Femur (tissue), 1 donor: ENCODE data around the gene GCFC2.
"Not testable (repeated sequence)": the region's sequence is repeated elsewhere in the genome, so short reads cannot be mapped to it uniquely, and the experiment has no call there.

ENCODE experiments used
- DNase-seq: peaks from one replicate; pipeline ENCODE4 v3.0.0-alpha.2; 2017

The GCFC2 gene

DNA sequence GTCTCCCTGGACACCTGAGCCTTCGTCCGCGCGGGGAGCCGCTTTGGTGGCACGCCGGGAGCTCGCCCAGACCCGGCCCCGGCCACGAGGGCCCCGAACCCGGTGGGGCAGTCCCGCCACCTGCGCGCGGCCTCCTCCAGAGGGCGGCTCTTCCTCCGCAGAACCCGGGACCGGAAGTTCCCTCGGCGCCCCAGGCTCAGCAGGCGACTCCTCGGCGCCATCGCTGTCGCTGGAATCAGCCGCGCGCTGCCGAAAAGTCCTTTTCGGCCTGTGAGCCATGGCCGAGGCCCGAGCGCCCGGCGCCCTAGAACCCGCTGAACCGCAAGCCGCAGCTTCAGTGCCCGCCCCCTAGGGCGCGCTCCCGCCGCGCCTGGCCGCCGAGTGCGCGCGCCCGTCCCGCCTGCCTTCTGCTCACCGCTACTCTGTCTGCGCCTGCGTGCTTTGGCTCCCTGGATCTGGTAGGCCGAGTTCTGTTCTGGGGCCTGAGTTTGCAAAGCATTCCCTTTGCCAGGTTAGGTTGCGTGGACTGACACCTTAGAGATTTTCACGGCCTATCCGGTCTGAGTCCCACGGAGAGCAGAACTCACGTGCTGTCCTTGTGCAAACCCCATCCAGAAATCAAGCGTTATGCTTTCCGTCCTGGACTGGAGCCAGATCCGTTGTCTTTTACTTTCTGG lies at the start of gene GCFC2:
Gene GCFC2 (minus strand): TSS at position 339 of the 677 bp plus-strand sequence. CDS start 60 bp downstream, at position 279.
- DNase-seq, result peak; percentile 93

DNA sequence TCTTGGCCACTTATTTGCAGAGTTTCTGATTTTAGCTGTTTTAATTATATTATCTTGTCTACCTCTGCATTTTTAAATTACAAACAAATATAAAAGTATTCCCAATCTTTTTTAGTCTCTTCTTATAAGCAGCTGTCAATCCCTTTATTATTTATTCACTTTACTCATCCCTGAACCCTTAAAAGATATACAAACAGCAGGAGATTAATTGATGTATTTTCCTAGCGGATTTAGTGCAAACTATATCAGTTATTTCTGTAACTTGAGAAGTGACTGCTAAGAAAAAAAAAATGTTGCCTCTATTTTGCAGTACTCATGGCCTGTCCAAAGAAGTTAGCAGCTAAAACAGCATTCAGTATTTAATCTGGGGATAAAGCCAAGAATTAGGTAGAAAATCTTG lies 42.1 kb upstream of the GCFC2 start:
- DNase-seq, result no peak

DNA sequence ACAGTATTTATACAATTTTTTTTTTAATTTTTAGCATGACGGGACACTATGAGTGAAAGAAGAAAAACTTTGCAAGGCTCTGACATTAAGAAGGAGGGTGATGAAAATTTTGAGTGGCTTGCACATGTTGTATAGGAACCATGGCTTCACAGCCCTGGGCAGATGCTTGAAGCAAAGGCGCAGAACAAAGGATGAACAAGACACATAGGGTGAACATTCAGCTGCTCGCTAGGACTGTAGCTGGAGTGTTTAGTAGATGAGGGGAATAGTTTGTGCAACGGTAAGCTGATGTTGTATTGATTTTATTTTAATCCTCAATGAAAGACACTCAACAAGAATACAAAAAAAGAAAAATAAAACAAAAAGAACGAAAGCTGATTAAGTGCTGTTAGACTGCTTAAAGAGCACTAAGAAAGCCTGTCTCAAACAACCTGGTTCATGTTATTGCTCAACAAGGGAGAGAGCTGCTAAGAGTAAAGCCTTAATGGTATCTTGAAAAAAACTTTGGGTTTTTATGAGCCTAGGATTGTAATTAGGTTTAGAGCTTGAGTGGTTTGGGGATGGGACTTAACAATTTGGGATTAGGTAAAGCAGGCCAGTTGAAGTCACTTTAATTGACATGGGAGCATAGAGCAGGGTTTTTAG lies 41.2 kb upstream of the GCFC2 start:
- no peak for DNase-seq

DNA sequence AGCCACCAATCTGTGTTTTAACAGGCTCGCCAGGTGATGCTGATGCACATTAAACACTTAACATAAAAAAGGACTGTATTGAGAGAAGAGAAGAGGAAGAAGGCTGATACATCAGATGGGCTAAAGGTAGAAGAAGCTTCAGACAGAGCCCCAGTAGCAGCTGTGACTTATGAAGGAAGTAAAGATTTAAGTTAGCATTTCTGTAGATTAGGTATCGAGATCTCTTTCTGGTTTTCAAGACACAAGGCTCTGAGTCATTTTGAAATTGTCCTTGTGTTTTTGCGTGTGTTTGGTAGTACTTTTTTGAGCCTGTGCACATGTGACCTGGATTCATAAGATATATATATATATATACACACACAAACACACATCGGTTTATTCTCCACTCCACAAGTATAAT lies 40.6 kb upstream of the GCFC2 start:
- DNase-seq, result no peak

DNA sequence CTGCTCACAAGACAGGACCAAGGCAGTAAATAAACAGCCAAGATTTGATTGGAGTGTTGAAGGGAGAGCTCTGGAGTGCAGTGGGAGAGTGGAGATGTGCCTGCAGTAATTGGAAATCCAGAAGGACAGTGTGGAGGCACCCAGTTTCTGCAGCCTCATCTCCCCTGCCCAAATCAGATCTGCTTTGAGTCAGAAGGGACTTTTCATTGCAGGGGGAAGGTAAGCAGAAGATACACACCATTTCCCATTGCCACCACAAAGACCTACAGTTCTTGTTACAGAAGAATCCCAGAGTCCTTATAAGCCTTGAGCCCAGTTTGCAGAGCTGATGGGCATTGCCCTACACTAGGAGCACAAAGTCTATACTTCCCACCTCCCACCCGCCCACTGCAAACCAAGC lies 27.2 kb upstream of the GCFC2 start:
- DNase-seq, result no peak

DNA sequence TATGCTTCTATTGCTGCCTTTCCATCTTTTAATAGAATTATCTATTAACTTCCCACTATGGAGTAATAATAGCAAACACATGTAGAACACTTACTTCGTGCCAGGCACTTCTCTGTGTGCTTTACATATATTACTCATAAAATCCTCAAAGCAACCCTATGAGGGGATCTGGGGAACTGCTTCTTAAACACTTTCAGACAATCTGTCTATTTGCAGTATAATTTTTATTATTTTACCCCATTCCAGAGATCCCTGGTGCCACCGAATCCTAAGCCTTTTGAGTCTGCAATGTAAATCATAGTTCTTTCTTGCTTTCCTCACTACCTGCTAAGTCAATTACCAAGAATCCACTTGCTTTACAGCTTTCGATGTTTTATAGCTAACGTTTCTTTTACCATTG lies 25.6 kb upstream of the GCFC2 start:
- DNase-seq, result no peak

DNA sequence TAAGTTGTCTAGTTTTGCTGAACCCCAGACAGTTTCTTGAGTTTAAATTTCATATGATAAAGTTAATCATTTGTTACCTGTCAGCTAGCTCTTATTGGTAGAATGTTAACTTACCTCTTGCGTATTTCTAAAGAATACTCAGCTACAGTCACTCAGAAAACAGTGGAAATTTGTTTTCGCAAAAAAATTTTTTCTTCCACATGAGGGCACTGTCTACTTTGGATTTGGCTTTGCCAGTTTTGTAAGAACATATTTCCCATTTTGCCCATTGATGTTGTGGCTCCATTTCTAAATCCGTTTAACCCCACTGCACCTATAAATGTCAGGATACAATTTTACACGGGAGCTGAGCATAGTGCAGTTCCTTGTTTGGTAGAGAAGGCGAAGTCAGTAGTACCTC lies 19.1 kb upstream of the GCFC2 start:
- no peak for DNase-seq

DNA sequence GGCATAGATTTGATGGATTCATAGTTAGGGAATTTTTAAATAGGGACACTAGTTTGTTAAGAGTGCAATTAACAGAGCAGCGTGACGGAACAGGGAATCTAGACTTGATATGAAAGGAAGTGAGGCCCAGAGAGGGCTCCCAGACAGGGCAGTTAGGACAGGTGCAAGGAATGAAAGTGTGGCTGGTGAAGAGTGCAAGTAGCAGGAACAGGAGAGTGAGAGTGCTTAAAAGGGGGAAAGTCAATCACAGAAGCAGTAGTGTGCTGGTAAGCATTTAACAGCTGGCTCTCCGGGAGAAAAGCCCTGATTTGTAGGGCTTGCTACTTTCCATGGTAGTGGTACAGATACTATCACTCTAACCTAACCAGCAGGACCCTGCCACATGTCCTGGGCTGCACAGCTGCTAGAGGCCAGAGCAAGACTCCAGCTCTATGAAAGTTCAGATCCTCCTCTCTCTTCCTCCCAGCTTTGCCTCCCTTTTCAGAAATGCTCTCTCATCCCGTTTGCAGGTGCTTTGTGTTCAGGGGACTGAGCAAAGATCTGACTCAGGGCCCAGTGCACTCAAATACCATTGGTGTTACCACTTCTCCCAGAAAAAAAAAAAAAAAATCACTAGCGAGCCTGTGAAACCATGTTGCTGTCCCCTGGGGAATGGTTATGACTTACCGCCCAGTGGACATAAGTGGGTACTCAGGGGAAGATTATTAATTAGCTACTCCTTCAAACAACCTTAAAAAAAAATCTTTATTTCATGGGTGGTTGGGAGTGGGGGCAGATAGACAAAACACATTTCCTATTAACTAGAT lies 18.1 kb upstream of the GCFC2 start:
- no peak for DNase-seq

DNA sequence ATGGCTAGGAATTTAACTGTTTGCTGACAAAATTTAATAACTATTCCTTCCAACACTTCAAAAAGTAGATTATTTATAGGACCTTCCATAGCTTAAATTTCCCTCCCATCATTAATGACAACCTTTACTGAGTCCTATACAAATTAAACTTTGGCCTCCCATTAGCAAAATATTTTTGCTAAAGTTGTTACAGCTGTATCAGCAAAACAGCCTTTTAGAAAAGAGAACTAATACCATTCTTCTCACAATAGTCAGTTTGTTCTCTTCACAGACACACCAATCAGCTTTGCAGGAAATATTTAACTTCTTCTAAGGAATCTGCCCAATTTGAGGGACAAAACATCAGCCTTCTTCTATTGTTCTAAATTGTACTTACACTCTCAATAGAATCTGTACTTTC lies 12.0 kb upstream of the GCFC2 start:
- DNase-seq, result no peak

DNA sequence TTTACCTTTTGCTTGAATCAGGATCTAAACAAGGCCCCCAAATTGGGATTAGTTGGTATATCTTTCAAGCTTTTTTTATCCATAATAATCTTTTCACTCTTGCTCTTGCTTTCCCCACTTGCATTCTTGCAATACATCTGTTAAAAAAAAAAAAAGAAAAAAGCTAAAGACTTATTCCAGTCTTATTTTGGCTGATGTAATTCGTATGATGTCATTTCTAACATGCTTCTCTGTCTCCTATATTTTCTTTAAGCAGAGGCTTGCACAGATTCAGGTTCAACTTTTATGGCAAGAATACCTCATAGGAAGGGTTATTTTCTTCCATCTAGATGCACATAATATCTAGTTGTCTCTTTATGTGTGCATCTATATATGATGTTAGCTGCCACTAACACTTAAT lies 9.8 kb upstream of the GCFC2 start:
- no peak for DNase-seq

DNA sequence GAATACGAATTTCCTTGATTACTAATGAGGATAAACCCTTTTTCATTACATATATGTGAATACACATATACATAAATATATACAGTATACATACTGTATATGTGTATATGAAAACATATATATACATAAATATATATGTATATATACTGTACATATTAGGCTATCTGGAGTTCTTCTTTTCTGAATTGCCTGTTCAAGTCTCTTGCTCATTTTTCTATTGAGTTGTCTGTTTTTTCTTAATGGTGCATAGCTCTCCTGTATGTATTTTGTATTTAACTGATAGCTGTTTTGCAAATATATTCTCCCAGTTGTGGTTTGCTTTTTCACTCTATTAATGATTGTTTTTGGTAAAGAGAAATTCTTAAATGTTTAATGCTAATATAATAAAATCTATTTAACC lies 8.9 kb upstream of the GCFC2 start:
- DNase-seq, result no peak

DNA sequence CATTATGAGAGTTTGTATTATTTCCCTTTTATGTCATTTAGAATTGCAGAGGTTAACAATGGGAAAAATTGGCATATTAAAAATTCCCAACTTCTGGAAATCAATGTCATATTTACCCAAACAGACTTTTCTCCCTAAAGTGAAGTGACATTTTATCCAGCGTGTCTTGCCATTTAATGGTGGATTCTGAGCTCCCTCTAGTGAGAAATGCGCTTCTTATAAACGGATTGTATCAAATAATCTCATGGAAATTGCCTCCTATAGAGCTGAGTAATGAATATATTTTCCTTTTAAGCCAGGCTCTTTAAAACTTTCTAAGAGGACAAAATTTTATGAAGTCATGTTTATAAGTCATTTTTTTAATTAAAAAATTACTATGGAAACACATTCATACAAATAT lies 5.7 kb upstream of the GCFC2 start:
- DNase-seq, result no peak

DNA sequence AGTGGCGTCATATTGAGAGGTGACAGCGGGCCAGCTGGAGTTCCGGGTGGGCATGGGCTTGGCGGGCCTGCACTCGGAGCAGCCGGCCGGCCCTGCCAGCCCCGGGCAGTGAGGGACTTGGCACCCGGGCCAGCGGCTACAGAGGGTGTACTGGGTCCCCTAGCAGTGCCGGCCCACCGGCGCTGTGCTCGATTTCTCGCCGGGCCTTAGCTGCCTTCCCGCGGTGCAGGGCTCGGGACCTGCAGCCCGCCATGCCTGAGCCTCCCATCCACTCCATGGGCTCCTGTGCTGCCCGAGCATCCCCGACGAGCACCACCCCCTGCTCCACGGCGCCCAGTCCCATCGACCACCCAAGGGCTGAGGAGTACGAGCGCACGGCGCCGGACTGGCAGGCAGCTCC lies 875 bp upstream of the GCFC2 start:
- not testable (repeated sequence) for DNase-seq

DNA sequence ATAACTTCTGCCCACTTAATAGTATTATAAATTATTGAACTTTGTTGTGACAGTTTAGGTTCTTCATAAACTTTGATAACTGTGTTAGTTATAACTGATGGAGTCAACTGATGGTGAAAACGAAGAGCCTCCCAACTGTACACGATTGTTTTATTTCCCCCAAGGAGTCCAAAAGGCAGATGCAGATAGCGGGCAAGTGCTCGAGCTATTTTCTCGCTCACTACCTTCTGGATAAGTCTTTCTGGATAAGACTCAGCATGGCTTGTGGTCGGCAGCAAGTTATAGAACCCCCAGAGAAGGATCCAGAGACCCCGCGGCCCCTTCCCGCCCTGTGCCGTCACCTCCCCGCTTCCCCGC lies 517 bp downstream of the GCFC2 start:
- DNase-seq, result no peak

DNA sequence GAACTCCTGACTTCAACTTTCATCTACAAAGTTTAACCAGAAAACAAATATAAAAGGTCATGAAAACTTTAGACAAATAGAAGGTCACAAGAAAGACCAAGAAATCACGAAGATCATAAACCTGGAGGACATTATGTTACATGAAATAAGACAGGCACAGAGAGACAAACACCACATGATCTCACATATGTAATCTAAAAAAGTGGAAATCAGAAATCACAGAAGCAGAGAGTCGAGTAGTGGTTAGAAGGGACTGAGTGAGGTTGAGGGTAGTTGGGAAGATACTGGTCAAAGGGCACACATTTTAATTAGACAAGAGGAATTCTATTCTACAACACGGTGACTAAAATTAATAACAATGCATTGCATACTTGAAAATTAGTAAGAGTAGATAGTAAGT lies 1.4 kb downstream of the GCFC2 start:
- DNase-seq, result no peak

DNA sequence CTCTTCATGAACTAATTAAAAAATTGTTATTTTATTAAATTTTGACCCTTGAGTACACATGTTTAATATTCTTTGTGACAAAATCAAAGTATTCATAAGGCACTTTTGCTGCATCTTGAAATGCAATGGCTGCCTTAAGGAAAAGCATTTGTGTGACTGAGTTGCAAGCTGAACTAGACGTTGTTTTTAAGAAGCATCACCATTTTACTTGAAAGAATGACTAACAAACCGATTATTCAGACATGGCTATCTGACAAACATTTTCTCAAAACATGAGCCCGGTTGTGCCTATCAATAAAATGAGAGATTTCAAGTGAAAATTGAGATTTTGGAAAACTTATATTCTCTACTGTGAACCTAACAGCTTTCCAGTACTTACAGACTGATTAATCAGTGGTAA lies 2.8 kb downstream of the GCFC2 start:
- no peak for DNase-seq

DNA sequence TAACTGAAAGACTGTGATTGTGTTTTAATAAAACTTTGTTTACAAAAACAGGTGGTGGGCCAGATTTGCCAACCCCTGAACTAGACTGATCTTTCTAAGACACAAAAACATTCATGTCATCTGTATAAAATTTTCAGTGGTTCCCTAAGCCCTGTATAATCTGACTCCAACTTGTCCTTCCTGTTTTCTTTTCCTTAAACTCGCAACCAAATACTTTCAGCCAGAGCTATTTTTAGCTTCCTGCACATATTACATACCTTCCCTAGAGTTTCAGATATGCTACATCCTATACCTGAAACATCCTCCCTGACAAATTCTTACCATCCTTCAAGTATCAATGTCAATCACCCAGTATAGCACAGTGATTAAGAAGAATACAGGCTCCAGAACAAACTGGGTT lies 4.8 kb downstream of the GCFC2 start:
- no peak for DNase-seq

DNA sequence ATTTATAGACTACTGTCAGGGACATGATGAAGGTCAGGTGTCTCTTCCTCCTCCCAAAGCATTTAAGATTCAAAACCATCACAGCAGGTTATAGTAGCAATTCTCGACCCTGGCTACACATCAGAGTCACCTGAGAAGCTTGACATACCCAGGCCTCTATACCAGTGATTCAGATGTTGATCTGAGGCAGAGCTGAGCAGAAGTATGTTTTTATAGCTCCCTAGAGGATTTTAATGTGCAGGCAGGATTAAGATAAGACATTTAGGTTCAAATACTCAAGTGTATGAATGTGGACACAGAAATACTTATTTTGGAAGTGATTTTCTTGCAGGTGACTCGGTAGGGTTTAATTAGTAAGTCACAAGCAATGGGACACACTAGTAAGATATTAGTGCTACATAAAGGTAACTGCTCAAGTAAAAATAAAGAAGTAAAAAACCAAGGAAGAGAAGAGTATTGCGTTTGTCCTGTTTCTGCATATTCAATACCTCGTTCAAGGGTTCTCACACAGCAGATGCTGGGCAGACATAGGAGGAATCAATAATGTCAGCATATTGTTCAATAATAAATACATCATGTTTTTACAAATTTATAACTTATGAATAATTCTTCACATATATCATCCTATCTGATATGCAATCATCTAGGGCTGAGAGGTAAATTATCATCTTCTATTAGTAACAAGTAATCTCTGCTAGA lies 7.0 kb downstream of the GCFC2 start:
- no peak for DNase-seq

DNA sequence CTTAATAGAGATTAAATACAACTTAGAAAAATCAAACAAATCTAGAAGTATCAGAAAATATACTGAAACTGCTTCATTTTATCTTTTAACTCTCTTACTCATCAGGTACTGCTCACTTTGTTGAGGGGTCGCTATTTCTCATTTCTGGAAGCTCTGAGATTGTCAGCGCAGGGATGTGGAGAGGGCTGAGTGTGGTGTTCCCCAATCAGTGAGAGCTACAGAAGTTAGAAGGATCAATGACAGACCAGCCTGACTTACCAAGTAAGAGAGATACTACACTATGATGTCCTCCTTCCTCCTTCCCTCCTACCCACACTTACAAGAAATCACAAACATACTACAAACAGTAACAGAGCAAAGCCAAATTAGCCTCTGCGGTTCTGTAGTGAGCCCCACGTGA lies 8.1 kb downstream of the GCFC2 start:
- no peak for DNase-seq

DNA sequence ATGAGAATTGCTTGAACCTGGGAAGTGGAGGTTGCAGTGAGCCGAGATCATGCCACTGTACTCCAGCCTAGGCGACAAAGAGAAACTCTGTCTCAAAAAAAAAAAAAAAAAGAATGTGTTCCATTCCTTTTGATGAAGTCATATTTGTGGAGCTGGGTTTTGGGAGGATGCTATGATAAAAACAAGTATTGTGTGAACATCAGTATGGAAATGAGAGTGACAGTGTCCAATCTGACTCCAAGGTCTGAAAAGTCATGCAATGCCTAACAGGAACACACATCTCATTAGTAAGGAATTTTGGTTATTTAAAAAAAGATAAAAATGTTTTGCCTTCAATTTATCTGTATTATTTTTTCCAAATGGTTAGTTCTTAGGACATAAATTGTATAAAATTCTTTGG lies 11.8 kb downstream of the GCFC2 start:
- no peak for DNase-seq

DNA sequence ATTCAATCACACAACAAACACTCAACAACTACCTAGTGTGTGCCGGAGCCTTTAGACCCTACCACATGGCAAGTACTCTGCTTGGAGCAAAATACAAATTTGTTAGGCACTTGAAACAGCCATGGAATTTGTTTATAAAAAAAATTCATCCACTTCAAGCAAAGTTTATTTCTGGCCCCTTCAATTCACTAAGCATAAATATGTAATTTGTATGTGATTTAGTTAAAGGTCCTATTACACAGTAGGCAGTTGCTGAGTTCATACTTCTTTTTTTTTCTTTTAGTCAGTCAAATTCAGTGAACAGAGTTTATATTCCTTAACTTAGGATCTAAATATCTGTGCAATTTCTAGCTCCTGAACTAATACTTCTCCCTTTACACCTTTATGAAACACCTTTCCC lies 22.5 kb downstream of the GCFC2 start:
- DNase-seq, result no peak

DNA sequence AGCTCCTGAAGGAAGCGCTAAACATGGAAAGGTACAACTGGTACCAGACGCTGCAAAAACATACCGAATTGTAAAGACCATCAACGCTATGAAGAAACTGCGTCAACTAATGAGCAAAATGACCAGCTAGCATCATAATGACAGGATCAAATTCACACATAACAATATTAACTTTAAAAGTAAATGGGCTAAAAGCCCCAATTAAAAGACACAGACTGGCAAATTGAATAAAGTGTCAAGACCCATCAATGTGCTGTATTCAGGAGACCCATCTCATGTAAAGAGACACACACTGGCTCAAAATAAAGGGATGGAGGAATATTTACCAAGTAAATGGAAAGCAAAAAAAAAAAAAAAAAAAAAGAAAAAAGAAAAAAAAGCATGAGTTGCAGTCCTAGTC lies 27.3 kb downstream of the GCFC2 start:
- not testable (repeated sequence) for DNase-seq

DNA sequence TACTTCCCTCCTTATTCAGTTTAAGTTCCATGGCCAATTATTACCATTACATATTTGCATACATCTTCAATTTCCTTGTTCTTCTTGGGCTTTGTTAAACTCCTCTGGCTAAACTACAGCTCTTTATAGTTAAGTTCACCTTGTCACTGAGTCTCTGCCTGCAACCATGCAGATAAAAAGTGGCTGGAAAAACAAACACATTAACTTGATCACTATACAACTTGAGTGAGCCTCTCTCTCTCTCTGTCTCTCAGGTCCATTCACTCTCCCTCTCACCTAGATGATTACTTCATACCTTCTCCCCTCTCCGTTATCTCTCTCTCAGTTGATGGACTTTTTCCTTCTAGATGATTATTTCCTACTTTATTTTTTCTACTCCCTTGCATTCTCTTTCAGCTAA lies 30.3 kb downstream of the GCFC2 start:
- no peak for DNase-seq

DNA sequence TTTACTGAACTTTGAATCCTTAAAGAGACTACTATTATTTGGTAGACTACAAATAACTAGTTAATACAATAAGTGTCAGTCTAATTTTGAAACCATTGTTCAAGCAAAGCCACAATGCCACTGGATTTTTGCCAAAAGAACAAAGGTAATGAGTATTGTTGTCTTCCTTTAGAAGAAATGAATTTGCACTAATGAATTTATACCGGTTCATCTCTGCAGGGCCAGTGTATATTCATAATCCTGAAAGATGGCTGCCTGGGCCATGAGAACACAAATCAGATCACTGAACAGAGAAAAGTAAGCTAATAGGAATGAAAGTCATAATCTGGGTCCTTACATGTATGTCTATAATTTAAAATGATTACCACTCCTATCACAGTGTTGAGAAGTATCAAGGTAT lies 31.2 kb downstream of the GCFC2 start:
- no peak for DNase-seq
